GM19395 (cell line): ENCODE data around the gene CALML4.
"Not testable (repeated sequence)": the region's sequence is repeated elsewhere in the genome, so short reads cannot be mapped to it uniquely, and the experiment has no call there.

Experiments
- ATAC-seq: cut with Tn5 transposase; IDR thresholded peaks from one replicate; pipeline ENCODE4 v1.9.1; 2021; ENCODE audit warnings: mild to moderate bottlenecking, moderate library complexity; ENCODE audit not compliant: unreplicated experiment

Gene CALML4

GRCh38 chr15:68204776-68205557, at the start of gene CALML4:
Gene CALML4 (minus strand): TSS chr15:68205332. CDS start chr15:68205247, 85 bp downstream.
- no peak for ATAC-seq

- ATAC-seq: no peak
Measured at GRCh38 chr15:68252925-68253534, 47.9 kb upstream of the CALML4 start.

GRCh38 chr15:68249058-68249713, 44.1 kb upstream of the CALML4 start:
- no peak for ATAC-seq

- ATAC-seq: no peak
Measured at GRCh38 chr15:68244235-68244634, 39.1 kb upstream of the CALML4 start.

GRCh38 chr15:68241088-68241935, 36.2 kb upstream of the CALML4 start:
- ATAC-seq: no peak

- ATAC-seq: no peak
Measured at GRCh38 chr15:68239025-68239424, 33.9 kb upstream of the CALML4 start.

- ATAC-seq: no peak
Measured at GRCh38 chr15:68235022-68235421, 29.9 kb upstream of the CALML4 start.

GRCh38 chr15:68234520-68234919, 29.4 kb upstream of the CALML4 start:
- ATAC-seq: not testable (repeated sequence)

GRCh38 chr15:68234060-68234459, 28.9 kb upstream of the CALML4 start:
- ATAC-seq: no peak

GRCh38 chr15:68232937-68233336, 27.8 kb upstream of the CALML4 start:
- ATAC-seq: no peak

GRCh38 chr15:68232449-68232848, 27.3 kb upstream of the CALML4 start:
- no peak for ATAC-seq

GRCh38 chr15:68231102-68231818, 26.1 kb upstream of the CALML4 start:
- ATAC-seq: no peak

GRCh38 chr15:68230157-68231100, 25.3 kb upstream of the CALML4 start:
- no peak for ATAC-seq

- ATAC-seq: peak; percentile 77
Measured at GRCh38 chr15:68229386-68230156, 24.4 kb upstream of the CALML4 start, which contains the start of gene CLN6. Gene CLN6 (minus strand): TSS chr15:68229728. CDS start chr15:68229584, 144 bp downstream.

GRCh38 chr15:68228971-68229385, 23.8 kb upstream of the CALML4 start:
- peak; percentile 6 for ATAC-seq

GRCh38 chr15:68228143-68228970, 23.2 kb upstream of the CALML4 start:
- ATAC-seq: no peak

GRCh38 chr15:68227643-68228142, 22.6 kb upstream of the CALML4 start:
- no peak for ATAC-seq
